Measurements from ENCODE around the gene TMEM256.

GRCh38 chr17:7419819-7420610 is 16.1 kb upstream of the TMEM256 start, which contains the start of gene SPEM1:
- TF ChIP-seq, protein P1, sequence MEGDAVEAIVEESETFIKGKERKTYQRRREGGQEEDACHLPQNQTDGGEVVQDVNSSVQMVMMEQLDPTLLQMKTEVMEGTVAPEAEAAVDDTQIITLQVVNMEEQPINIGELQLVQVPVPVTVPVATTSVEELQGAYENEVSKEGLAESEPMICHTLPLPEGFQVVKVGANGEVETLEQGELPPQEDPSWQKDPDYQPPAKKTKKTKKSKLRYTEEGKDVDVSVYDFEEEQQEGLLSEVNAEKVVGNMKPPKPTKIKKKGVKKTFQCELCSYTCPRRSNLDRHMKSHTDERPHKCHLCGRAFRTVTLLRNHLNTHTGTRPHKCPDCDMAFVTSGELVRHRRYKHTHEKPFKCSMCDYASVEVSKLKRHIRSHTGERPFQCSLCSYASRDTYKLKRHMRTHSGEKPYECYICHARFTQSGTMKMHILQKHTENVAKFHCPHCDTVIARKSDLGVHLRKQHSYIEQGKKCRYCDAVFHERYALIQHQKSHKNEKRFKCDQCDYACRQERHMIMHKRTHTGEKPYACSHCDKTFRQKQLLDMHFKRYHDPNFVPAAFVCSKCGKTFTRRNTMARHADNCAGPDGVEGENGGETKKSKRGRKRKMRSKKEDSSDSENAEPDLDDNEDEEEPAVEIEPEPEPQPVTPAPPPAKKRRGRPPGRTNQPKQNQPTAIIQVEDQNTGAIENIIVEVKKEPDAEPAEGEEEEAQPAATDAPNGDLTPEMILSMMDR (IDR thresholded peaks at IDR 0.05), result no peak
- TF ChIP-seq ZFX (IDR thresholded peaks at IDR 0.05; ENCODE audit: borderline replicate concordance), result no peak

Measured in 22Rv1 (cell line).